Measurements from ENCODE around the gene KYAT1.

The KYAT1 gene

DNA sequence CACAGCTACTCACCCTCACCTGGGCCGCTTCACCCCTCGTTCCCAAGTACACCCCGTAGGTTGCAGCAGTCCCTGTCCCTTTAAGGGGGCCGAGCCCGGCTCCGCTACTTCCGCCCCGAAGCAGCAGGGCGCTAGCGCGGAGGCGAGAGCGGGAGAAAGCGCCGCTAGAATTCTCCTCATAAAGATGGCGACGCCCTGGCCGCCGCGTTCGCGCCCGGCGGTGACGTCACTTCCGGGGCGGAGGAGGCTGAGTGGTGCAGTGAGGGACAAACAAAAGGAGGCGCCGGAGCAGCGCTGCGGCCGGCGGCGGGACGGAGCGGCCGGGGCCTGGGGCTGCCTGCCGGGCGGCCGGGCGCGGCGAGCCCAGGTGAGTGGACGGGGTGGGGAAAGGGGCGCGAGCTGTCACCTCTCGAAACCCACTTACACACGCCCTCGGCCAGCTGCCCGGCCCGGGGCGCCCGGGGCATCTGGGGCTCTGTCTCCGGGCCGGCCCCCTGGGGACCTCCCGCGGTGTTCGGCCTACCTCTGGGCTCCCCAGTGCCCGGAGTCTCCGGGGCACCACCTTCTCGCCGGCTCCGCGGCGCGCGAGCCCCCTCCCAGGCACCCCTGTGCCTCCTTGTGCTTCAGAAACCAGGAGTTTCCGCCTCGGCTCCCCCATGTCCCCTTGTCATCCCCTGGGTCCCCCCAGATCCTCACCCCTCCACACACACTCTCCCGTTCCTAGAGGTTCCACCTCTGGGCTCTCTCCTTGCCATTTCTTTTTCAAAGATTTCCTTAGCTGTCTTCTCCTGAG lies at the start of gene KYAT1, which contains the start of gene LRRC8A:
KYAT1 (minus strand) TSS at position 67 of the 793 bp plus-strand sequence. CDS start 36,545 bp downstream, outside the sequence.
LRRC8A (plus strand) TSS at position 250 of the 793 bp plus-strand sequence. CDS start 25,032 bp downstream, outside the sequence.
- peak; percentile 91 for DNase-seq

DNA sequence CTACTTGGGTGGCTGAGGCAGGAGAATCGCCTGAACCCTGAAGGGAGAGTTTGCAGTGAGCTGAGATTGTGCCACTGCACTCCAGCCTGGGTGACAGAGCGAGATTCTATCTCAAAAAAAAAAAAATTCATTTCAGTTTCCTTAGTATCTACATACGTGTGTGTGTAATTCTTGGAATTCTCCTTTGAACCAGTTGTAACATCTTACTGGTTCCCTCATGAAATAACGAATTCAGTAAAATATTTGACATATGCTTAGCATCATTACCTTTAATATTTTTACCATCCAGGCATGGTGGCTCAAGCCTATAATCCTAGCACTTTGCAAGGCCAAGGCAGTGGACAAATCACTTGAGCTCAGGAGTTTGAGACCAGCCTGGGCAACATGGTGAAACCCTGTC lies 47.8 kb upstream of the KYAT1 start:
- no peak for DNase-seq

DNA sequence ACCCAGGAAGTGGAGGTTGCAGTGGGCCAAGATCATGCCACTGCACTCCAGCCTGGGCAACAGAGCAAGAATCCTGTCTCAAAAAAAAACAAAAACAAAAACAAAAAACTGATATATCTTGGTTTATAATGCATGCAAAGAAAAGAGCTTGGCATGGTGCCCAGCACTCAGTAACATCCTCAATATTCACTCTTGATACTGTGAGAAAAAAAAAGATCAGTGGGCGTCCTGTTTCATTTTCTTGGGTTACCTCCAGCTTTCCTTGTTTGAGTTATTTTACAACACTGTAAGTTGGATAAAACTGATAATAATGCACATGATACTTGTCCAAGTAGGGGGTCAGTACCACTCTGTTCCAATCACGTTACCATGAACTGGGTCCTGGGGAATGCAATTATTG lies 46.9 kb upstream of the KYAT1 start:
- no peak for DNase-seq

DNA sequence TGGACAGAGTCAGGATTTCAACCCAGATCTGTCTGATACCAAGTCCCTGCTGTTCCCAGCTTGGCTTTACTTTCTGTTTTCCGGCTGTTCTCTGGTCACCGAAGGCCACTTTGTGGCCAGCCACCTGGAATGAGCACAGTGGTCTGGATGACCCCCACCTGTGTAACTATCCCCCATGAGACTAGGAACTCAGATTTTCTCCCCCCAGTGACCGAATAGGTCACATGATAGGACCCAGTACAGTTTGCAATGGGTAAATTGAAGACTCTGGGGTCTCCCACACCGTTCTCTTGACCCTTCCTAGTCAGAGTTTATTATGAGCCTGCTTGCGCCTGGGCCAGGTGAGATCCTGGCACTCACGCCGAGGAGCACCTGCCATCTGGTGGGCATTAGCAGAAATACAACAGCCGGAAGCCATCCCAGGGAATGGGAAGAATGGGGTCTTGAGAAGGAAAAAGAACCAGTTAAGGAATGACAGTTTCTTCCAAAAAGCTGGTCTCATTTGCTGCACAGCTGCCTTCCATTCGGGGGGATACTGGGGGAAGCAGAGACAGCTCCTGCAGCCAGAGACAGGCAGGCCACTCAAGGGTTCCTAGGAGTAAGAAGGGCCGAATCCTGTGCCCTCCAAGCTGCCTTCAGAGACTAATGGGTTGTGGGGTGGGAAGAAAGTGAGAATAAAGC lies 46.1 kb upstream of the KYAT1 start:
- peak; percentile 29 for DNase-seq

DNA sequence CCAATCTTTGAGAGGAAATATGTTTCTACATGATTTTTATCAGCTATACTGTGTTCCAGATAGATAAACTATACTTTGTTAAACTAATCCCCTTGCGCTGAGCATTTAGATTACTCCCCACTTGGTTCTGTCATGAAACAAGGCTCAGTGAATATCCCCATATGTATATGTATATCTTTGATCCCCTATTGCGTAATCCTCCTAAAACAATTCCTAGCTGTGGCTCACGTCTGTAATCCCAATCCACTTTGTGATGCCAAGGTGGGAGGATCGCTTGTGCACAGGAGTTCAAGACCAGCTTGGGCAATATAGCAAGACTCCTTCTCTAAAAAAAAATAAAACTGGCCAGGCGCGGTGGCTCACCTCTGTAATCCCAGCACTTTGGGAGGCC lies 41.7 kb upstream of the KYAT1 start:
- no peak for DNase-seq

DNA sequence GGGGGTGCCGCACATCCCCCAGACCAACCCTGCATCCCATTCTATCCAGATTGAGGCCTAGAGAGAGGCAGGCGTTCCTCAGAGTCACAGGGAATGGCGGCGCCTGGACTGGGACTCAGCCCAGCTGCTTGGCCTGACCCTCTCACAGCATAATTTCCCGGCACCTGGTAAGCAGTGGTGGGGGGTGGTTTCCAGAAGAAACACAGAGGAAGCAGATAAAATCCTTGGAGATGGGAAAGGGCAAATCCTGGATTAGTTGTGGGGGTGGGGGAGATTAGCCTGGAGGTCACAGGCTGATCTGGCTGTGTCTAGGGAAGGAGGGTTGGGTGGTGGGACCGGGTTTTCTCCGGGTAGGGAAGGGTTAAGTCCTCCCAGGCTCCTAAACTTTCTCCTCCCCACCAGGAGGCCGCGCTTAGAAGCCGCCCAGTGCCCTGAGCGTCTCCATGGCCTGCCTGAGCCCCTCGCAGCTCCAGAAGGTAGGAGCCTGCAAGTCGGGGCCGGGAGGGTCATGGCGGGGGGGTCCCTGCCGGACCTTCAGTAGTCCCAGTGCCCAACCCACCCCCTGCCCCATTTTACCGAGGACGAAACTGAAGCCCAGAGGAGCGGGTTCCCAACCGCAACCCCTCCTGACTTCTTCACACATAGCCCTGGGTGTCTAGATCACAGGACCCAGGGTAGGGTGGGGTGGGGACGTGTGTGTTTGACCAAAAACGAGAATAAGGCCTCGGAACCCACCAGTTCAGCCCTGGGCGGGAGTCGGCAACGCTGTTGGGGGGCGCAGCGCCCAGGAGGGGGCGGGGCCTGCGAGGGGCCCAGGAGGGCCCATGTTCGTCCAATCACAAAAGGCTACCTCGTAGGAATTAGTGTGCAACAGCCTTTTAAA lies 40.4 kb upstream of the KYAT1 start:
- no peak for DNase-seq

DNA sequence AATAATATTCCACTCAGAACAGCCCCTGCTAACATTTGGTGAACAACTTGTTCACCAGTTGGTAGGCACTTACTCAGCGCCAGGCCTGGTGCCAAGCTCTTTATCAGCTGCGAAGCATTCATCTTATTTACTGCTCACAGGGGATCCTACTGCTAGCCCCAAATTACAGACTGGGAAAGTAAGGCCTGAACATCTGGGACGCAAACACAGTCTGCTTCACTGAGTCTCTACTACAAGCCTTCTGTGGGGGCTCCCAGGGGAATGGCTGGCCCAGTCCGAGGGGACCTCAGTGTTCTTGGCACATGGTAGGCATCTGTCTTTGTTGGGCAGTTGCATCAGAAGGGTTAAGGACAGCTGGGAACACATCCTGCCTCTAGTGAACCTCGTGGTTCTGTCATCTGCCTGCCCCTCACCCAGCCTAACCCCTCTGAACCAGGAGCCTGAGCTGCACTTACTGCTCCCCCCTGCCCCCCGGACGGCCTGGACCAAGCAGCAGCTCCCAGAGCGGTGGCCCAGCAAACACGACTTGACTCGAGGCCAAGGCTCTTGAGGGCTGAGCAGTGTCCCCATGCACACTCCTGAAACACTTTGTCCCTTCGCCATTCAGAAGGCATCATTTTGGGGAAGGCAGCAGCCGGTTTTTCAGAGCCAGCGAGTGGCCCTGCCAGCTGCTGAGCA lies 38.8 kb upstream of the KYAT1 start, which contains the start of gene PHYHD1:
PHYHD1 (plus strand) TSS at position 602 of the 678 bp plus-strand sequence. CDS start 1,342 bp downstream, outside the sequence.
- no peak for DNase-seq

DNA sequence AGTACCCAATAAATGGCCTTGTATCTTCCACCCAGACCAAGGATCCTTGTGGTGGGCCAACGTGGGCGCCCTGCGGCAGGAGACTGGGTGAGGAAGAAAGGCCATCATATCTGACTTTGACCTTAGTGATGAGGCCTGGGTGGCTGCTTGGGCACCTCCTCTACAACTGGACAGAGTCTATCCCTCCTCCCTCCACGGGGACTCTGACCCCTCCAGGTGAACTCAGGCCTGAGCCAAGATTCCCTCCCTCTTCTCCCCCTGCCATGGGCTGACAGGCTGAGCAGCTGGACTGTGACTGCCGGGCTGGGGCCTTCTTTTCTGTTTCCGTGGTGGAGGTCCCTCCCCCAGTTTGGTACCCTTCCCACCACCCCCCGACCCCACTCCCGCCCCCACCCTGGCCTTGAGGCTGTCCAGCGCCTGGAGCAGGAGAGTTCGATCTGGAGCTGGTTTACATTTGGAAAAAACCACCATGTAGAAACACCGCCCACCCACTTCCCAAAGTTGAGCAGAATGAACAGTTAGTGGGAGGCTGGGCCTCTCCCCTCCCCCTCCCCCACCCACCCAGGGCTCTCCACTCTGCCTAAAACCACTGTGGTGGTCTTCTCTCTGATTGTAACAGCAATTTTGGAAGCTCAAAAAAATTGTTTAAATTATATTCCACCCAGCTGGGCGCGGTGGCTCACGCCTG lies 37.8 kb upstream of the KYAT1 start:
- DNase-seq, result no peak

DNA sequence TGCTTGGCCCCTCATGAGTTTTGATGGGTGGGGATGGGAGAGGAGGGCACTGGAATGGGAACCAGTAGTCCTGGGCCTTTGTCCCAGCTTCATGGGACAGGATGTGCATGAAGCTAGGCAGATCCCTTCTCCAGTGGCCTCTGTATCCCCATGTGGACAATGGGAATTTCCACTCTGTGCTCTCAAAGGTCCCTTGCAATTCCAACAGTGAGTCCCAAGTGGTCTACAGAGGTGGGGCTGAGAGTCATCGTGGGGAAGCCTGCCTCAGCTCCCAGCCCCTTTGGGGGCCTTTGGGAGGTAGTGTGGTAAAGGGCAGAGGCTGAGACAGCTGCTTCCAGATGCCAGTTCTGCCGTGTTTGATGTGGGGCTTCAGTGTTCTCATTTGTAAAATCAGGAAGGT lies 37.2 kb upstream of the KYAT1 start:
- DNase-seq, result no peak

DNA sequence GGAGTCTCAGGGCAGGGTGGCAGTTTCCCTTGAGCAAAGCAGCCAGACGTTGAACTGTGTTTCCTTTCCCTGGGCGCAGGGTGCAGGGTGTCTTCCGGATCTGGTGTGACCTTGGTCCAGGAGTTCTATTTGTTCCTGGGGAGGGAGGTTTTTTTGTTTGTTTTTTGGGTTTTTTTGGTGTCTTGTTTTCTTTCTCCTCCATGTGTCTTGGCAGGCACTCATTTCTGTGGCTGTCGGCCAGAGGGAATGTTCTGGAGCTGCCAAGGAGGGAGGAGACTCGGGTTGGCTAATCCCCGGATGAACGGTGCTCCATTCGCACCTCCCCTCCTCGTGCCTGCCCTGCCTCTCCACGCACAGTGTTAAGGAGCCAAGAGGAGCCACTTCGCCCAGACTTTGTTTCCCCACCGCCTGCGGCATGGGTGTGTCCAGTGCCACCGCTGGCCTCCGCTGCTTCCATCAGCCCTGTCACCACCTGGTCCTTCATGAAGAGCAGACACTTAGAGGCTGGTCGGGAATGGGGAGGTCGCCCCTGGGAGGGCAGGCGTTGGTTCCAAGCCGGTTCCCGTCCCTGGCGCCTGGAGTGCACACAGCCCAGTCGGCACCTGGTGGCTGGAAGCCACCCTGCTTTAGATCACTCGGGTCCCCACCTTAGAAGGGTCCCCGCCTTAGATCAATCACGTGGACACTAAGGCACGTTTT lies 35.5 kb upstream of the KYAT1 start:
- no peak for DNase-seq

DNA sequence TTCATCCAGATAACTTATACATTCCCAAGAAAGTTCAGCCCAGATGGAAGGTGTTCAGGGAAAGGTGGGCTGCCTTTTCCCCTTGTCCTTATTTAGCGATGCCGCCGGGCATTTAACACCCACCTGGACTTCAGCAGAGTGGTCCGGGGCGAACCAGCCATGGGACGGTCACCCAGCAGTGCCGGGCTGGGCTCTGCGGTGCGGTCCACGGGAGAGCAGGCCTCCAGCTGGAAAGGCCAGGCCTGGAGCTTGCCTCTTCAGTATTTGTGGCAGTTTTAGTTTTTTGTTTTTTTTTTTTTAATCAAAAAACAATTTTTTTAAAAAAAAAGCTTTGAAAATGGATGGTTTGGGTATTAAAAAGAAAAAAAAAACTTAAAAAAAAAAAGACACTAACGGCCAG lies 35.0 kb upstream of the KYAT1 start:
- DNase-seq, result no peak

DNA sequence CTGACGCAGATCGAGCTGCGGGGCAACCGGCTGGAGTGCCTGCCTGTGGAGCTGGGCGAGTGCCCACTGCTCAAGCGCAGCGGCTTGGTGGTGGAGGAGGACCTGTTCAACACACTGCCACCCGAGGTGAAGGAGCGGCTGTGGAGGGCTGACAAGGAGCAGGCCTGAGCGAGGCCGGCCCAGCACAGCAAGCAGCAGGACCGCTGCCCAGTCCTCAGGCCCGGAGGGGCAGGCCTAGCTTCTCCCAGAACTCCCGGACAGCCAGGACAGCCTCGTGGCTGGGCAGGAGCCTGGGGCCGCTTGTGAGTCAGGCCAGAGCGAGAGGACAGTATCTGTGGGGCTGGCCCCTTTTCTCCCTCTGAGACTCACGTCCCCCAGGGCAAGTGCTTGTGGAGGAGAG lies 34.5 kb upstream of the KYAT1 start:
- no peak for DNase-seq

DNA sequence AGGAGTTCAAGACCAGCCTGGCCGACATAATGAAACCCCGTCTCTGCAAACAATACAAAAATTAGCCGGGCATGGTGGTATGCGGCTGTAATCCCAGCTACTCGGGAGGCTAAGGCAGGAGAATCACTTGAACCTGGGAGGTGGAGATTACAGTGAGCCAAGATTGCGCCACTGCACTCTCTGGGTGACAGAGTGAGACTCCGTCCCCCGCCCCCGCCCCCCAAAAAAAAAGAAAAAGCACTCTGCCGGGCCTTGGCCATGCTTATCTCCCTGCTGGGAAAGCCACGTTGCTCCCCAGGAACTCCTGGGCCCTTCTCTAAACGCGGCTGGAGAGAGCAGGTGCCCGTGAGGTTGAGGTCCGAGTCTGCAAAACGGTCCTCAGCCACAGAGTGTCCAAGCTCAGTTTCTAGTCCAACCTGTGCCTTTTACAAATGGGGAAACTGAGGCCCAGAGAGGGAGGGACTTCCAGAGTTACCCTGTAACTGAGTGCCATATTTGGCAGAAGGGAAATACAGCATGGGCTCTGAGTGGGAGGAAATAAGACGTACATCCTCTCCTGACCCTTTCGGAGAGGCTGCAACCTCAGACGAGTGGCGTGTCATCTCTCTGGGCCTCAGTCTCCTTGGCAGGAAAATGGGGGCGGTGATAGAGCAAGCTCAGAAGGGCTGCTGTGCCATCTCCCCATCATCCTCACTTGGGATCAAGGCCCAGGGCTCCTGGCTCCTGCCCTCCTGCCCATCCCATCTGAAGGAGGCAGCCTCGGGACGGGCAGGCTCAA lies 32.4 kb upstream of the KYAT1 start:
- DNase-seq, result no peak

DNA sequence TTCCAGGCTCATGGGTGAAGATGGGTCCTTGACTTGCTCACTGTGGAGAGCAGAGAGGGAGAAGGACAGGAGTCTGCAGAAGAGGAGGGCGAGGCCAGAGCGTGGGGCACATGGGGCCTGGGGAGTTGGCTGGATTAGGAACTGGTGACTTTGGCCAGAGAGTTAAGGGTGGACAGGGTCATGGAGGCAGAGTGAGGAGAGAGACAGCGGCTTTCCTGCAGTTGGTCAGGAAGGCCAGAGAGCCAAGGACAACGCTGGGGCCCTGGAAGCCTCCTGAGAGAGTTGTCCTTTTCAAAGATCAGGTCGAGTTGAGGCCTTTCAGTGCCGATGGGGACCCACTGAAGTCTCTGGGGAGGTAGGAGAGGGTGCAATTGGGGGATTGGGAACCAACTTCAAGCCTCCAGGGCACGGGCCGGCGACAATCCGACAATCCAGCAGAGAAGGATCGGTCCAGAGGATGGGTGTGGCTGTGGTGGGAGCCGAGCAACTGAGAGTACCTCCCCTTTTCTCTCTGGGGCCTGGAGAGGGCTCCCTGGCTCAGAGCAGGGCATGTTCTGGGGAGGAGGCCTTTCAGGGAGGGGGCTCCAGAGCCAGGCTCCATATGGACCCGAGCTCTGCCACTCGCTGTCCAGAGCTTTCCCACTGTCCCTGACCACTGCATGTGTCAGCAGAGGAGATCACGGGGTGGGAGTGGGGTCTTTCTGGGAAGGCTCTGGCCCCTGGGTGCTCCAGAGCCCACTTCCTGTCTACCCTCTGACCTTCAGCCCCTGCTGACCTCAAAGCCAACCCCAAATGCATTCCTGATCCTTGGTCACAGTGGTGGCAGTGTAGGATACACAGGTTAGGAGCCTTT lies 31.5 kb upstream of the KYAT1 start:
- no peak for DNase-seq

DNA sequence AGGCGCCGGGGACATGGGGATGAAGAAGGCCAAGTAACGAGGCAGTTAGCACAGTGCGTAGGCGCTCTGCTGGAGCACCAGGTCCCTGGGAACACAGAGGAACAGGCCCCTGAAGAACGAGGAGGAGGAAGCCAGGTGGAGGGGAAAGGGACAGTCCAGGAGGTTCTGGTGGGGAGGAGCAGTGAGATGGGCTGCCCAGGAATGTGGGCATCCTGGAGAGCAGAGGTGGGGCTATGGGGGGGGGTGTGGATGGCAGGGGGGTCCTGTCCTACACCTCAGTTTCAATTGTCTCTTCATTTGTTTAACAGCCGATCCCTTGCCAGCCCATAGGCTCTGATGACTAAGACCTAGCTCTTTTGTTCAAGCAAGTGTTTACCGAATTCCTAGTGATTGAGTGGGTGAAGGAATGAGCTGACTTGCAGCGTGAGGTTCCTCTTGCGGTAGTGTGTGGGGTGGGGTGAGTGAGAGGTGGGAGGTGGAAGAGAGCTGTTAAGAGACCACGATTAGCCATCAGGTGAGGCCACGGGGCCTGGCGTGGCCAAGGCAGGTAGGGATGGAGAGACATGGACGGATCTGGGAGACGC lies 30.6 kb upstream of the KYAT1 start:
- DNase-seq, result no peak

DNA sequence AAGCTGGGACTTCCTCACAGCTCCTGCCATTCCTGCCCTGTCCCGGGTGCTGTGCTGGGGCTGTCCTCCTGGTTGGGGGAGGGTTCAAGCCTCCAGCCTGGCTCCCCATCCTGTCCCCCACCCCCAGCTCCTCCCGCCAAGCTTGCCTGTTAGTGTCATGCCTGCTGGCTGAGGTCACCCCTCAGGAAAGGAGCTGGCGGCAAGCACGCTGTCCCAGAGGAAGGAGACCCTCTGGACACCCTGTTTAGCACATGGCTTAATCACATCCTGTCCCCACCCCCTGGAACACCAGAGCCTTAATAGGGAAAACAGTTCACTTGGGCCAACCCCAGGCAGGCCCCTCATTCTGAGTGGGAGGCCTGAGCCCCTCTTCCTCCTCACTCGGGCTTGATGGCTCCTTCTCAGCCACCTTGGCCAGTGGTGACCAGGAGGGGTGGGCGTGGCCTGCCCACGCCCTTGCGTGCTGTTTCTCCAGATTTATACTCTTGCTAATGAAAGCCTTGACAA lies 29.8 kb upstream of the KYAT1 start:
- DNase-seq, result no peak

DNA sequence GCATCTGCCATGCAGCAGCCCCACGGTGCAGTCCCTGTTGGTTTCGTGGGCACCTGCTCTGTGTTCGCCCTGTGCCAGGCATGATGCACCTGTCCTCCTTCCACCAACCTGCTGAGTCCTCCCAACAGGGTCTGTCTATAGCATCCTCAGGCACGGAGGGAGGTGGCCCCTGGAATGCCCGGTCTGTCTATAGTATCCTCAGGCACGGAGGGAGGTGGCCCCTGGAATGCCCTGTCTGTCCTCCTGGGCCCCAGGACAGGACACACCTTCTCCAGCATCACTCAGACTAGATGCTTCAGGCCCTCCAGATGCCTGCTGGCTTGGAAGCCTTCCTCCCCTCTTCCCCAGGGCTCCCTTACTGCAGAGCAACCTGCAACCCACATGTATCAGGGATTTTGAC lies 29.2 kb upstream of the KYAT1 start:
- DNase-seq, result no peak

DNA sequence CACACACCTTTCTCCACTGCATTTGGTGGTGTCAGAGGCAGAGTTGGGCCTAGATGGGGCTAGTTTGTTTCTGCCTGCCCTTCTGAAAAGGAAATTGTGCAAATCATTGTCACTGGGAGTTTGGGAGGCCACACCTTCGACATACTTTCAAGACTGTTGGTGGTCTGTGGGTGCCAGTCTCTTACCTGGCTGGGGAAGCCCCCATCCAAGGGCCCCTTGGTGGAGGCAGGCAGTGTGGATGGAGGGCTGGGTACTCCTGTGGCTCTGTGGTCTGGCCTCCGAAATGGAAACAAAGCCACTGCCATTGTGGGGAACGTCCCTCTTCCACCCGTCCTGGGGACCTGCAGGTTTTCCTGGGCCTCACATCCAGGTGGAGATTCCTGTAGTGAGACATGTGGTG lies 28.1 kb upstream of the KYAT1 start:
- DNase-seq, result no peak

DNA sequence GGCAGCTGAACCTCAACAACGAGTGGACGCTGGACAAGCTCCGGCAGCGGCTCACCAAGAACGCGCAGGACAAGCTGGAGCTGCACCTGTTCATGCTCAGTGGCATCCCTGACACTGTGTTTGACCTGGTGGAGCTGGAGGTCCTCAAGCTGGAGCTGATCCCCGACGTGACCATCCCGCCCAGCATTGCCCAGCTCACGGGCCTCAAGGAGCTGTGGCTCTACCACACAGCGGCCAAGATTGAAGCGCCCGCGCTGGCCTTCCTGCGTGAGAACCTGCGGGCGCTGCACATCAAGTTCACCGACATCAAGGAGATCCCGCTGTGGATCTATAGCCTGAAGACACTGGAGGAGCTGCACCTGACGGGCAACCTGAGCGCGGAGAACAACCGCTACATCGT lies 26.6 kb upstream of the KYAT1 start:
- no peak for DNase-seq

All from NCI-H748 treated with DMSO at 0.1 percent for 48 hours (cell line).